SK-N-SH (cell line): ENCODE measurements around the gene LRFN3. TPM values are rescaled to one million over a fixed set of nuclear protein-coding genes. Genes with fewer than 3 reads are reported as not detected.

ENCODE experiments used
- CTCF ChIA-PET: fragments of 300-600, 350-600 bp; formaldehyde crosslinking; extraction: SDS; loops from one replicate; lab custom pipeline; 2021; lab: Yijun Ruan, JAX
- POLR2A ChIA-PET: fragments of 350-600 bp; sonication (Branson Sonifier 250); formaldehyde crosslinking; extraction: SDS; loops from one replicate; lab custom pipeline; 2020; ENCODE audit warnings: antibody characterized with exemption, inconsistent platforms; lab: Yijun Ruan, JAX
- DNase-seq: peaks from one replicate; pipeline ENCODE4 v3.0.0; 2012
- H2AFZ ChIP-seq: fragments of 200-600 bp; sonication (generic); 2 replicates; pipeline ENCODE4 v1.8.1; 2016; ENCODE audit warnings: antibody characterized with exemption, mild to moderate bottlenecking, low read depth
- H3F3A ChIP-seq: fragments of 200-600 bp; sonication (generic); replicated peaks from 2 replicates; pipeline ENCODE3; 2016; ENCODE audit warnings: antibody characterized with exemption, mild to moderate bottlenecking; ENCODE audit not compliant: insufficient read depth
- H3K27ac ChIP-seq, 2 experiments: fragments of 200-500 bp in 1 of 2; fragments of 200-600 bp in 1 of 2; sonication (Bioruptor generic) in 1 of 2; sonication (generic), shearing (Covaris generic) in 1 of 2; 2 replicates each; pipeline versions ENCODE4 v1.5.1 to v1.6.1; 2014 to 2016; ENCODE audit warnings: low read depth in 2 of 2, inconsistent platforms in 1 of 2, low read length in 1 of 2, mild to moderate bottlenecking in 1 of 2, mixed read lengths in 1 of 2
- H3K27me3 ChIP-seq: fragments of 200-600 bp; sonication (generic), shearing (Covaris generic); 2 replicates; pipeline ENCODE4 v1.6.1; 2016; ENCODE audit warnings: mixed run types; ENCODE audit not compliant: insufficient read depth
- H3K36me3 ChIP-seq, 2 experiments: fragments of 200-500 bp in 1 of 2; fragments of 200-600 bp in 1 of 2; sonication (Bioruptor generic) in 1 of 2; sonication (generic) in 1 of 2; replicated peaks in 1 of 2; 2 replicates each; pipeline versions ENCODE3 to v1.5.1; 2014 to 2016; ENCODE audit warnings: low read length in 1 of 2, mild to moderate bottlenecking in 1 of 2; ENCODE audit not compliant: insufficient read depth in 2 of 2, control insufficient read depth in 1 of 2
- H3K4me1 ChIP-seq, 2 experiments: fragments of 200-500 bp in 1 of 2; fragments of 200-600 bp in 1 of 2; sonication (Bioruptor generic) in 1 of 2; sonication (generic), shearing (Covaris generic) in 1 of 2; 2 replicates each; pipeline versions ENCODE4 v1.5.1 to v1.6.1; 2014 to 2016; ENCODE audit warnings: low read depth in 1 of 2, low read length in 1 of 2, mixed run types in 1 of 2; ENCODE audit not compliant: insufficient read depth in 2 of 2, control insufficient read depth in 1 of 2
- H3K4me2 ChIP-seq: fragments of 200-600 bp; sonication (generic), shearing (Covaris generic); 2 replicates; pipeline ENCODE4 v1.6.1; 2017; ENCODE audit warnings: mixed run types
- H3K4me3 ChIP-seq, 2 experiments: fragments of 200-500 bp in 1 of 2; fragments of 200-600 bp in 1 of 2; sonication (Bioruptor generic) in 1 of 2; sonication (generic), shearing (Covaris generic) in 1 of 2; 2 replicates each; pipeline versions ENCODE4 v1.5.1 to v1.8.1; 2014 to 2016; ENCODE audit warnings: low read depth in 2 of 2, inconsistent platforms in 1 of 2, low read length in 1 of 2, mild to moderate bottlenecking in 1 of 2, mixed read lengths in 1 of 2, moderate library complexity in 1 of 2
- H3K79me2 ChIP-seq: fragments of 200-600 bp; sonication (generic); 2 replicates; pipeline ENCODE4 v1.8.1; 2017; ENCODE audit warnings: mild to moderate bottlenecking; ENCODE audit not compliant: insufficient read depth
- H3K9ac ChIP-seq: fragments of 200-600 bp; sonication (generic); 2 replicates; pipeline ENCODE4 v1.6.1; 2017; ENCODE audit warnings: mixed run types
- H3K9me2 ChIP-seq: fragments of 200-600 bp; sonication (generic); 2 replicates; pipeline ENCODE4 v1.6.1; 2017; ENCODE audit warnings: mixed run types
- H3K9me3 ChIP-seq: fragments of 200-600 bp; sonication (generic); 2 replicates; pipeline ENCODE4 v1.6.1; 2017; ENCODE audit warnings: mixed run types, mild to moderate bottlenecking, moderate library complexity
- H4K20me1 ChIP-seq: fragments of 200-600 bp; sonication (generic); 2 replicates; pipeline ENCODE4 v1.6.1; 2017; ENCODE audit warnings: mild to moderate bottlenecking, mixed run types; ENCODE audit not compliant: insufficient read depth
- CHD2 ChIP-seq: fragments of 150-350 bp; IDR thresholded peaks from 2 replicates; pipeline ENCODE4 v1.6.1; 2018; ENCODE audit warnings: low read length; ENCODE audit not compliant: partially characterized antibody
- ELF1 ChIP-seq: IDR thresholded peaks from 2 replicates; pipeline ENCODE4 v1.4.0; 2012
- FOSL2 ChIP-seq: IDR thresholded peaks from 2 replicates; pipeline ENCODE4 v1.4.0; 2012; ENCODE audit warnings: low read depth, mild to moderate bottlenecking, moderate library complexity, borderline replicate concordance
- FOXJ3 ChIP-seq: sonication (generic); formaldehyde crosslinking; IDR thresholded peaks from 2 replicates; pipeline ENCODE4 v1.5.1; 2020; ENCODE audit warnings: mild to moderate bottlenecking, missing genetic modification reagents
- FOXM1 ChIP-seq: IDR thresholded peaks from 2 replicates; pipeline ENCODE4 v1.4.0; 2012; ENCODE audit warnings: low read depth, mild to moderate bottlenecking
- GATA2 ChIP-seq: sonication (generic); formaldehyde crosslinking; IDR thresholded peaks from 2 replicates; pipeline ENCODE4 v1.5.0; 2020; ENCODE audit warnings: mild to moderate bottlenecking, missing genetic modification reagents
- JUND ChIP-seq: IDR thresholded peaks from 2 replicates; pipeline ENCODE4 v1.4.0; 2012
- MXI1 ChIP-seq: IDR thresholded peaks from 2 replicates; pipeline ENCODE4 v1.6.1; 2012; ENCODE audit warnings: mild to moderate bottlenecking, low read depth, low read length, improper control_type of control experiment
- NFIC ChIP-seq: IDR thresholded peaks from 2 replicates; pipeline ENCODE4 v1.4.0; 2012; ENCODE audit warnings: borderline replicate concordance
- NRF1 ChIP-seq: IDR thresholded peaks from 2 replicates; pipeline ENCODE4 v1.6.1; 2012; ENCODE audit warnings: low read depth, mild to moderate bottlenecking, low read length
- POLR2AphosphoS5 ChIP-seq: IDR thresholded peaks from 2 replicates; pipeline ENCODE4 v1.6.1; 2012; ENCODE audit warnings: low read depth, low read length
- RFX5 ChIP-seq: IDR thresholded peaks from 2 replicates; pipeline ENCODE4 v1.6.1; 2012; ENCODE audit warnings: mild to moderate bottlenecking, improper control_type of control experiment, low read length
- TCF12 ChIP-seq: IDR thresholded peaks from 2 replicates; pipeline ENCODE4 v1.4.0; 2012
- YY1 ChIP-seq: IDR thresholded peaks from 2 replicates; pipeline ENCODE4 v1.4.0; 2012; ENCODE audit warnings: low read depth, mild to moderate bottlenecking
- WGBS: methylation state at CpG from one replicate; pipeline ENCODE4 v1.1.6; 2017; ENCODE audit warnings: low lambda C conversion rate; 5-methylcytosine and 5-hydroxymethylcytosine counted together
- polyA plus RNA-seq, 3 experiments: library from polyadenylated mRNA; depleted of rRNA; stranded (reverse); fragments of >200 nt; gene quantifications; 2 replicates each; pipeline ENCODE4 v1.2.3, GENCODE V29; 2012
- TF ChIP-seq, protein P1 (sequence below): fragments of 150-350 bp; IDR thresholded peaks from 2 replicates; pipeline ENCODE4 v1.6.1; 2017; ENCODE audit warnings: antibody characterized with exemption, low read length, low read depth, borderline replicate concordance
- TF ChIP-seq, protein P2 (sequence below): IDR thresholded peaks from 2 replicates; pipeline ENCODE4 v1.4.0; 2012; ENCODE audit warnings: low read depth, borderline replicate concordance
- TF ChIP-seq, protein P3 (sequence below): IDR thresholded peaks from 2 replicates; pipeline ENCODE4; 2012
- TF ChIP-seq, protein P4 (sequence below): IDR thresholded peaks from 2 replicates; pipeline ENCODE4 v1.4.0; 2012; ENCODE audit warnings: low read depth, borderline replicate concordance

The LRFN3 gene
- polyA plus RNA-seq, 1 of the 3 experiments (the other 2 are of a cell fraction) = 5.4 TPM

DNA sequence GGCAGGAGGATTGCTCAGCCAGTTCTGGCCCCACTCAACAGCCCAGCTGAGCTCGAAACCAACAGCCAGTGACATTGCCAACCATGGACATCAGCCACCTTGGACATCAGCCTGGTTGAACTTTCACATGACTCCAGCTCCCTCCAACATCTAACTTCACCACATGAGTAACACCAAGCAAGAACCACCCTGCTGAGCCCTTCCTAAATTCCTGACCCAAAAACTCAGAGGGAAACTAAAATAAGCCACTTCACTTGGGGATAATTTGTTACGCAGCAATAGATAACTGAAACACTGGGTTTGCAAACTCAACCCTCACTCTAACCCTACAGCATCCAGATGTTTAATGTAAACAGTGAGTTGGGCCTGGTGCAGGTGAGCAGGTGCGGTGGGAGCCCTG lies 10.7 kb upstream of the LRFN3 start:
- Histone ChIP-seq H3K4me2 (no peak overlapping the region), H3K4me1 (no peaks in the 10 kb centered on the region), H3K9me3 (no peaks in the 10 kb centered on the region), H3K27me3 (no peaks in the 10 kb centered on the region; the same call in 1 of the 2 replicates), H3K36me3 (no peaks in the 10 kb centered on the region), H3K79me2 (no peaks in the 10 kb centered on the region), H3K4me3 (no peak overlapping the region), H3K9me2 (no peaks in the 10 kb centered on the region), H2AFZ (no peak overlapping the region), H3F3A (no peaks in the 10 kb centered on the region), H3K9ac (no peak overlapping the region), H3K27ac (no peak overlapping the region), H4K20me1 (no peaks in the 10 kb centered on the region)
- ChIA-PET CTCF (interaction anchor here (0.9 kb wide), 1 partner anchor 106 kb away, joined by 3 read pairs; no protein-coding TSS in a partner anchor), POLR2A (no interaction called here)
- 63% methylated on average over 3 of the region's 3 CpGs for WGBS
- DNase-seq = no peak
- no peak for TF ChIP-seq CHD2
- no peak for TF ChIP-seq GATA2 (CRISPR knock-in tag)
- TF ChIP-seq, protein P1, sequence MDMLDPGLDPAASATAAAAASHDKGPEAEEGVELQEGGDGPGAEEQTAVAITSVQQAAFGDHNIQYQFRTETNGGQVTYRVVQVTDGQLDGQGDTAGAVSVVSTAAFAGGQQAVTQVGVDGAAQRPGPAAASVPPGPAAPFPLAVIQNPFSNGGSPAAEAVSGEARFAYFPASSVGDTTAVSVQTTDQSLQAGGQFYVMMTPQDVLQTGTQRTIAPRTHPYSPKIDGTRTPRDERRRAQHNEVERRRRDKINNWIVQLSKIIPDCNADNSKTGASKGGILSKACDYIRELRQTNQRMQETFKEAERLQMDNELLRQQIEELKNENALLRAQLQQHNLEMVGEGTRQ = no peak
- no peak for TF ChIP-seq FOXJ3
- TF ChIP-seq YY1 = no peak
- TF ChIP-seq, protein P2, sequence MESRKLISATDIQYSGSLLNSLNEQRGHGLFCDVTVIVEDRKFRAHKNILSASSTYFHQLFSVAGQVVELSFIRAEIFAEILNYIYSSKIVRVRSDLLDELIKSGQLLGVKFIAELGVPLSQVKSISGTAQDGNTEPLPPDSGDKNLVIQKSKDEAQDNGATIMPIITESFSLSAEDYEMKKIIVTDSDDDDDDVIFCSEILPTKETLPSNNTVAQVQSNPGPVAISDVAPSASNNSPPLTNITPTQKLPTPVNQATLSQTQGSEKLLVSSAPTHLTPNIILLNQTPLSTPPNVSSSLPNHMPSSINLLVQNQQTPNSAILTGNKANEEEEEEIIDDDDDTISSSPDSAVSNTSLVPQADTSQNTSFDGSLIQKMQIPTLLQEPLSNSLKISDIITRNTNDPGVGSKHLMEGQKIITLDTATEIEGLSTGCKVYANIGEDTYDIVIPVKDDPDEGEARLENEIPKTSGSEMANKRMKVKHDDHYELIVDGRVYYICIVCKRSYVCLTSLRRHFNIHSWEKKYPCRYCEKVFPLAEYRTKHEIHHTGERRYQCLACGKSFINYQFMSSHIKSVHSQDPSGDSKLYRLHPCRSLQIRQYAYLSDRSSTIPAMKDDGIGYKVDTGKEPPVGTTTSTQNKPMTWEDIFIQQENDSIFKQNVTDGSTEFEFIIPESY = no peak

DNA sequence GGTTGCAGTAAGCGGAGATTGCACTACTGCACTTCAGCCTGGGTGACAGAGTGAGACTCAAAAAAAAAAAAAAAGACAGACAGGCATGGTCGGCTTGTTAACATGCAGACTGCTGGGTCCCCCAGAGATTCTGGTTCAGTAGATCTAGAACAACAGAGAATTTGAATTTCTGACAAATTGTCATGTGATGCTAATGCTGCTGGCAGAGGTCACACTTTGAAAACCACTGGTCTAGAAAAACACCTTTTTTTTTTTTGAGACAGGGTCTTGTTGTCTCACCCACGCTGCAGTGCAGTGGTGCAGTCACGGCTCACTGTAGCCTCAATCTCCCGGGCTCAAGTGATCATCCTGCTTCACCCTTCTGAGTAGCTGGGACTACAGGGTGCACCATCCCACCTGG lies 7.7 kb upstream of the LRFN3 start:
- no peak for DNase-seq
- Histone ChIP-seq H3K4me3 (no peak overlapping the region), H3K79me2 (no peaks in the 10 kb centered on the region), H4K20me1 (no peaks in the 10 kb centered on the region), H3K27me3 (no peaks in the 10 kb centered on the region; the same call in 1 of the 2 replicates), H3K4me1 (peaks cover 3% of the 10 kb centered on the region in 2 experiments; a peak in 3 of 4 replicates), H3K4me2 (no peak overlapping the region), H3K36me3 (no peaks in the 10 kb centered on the region), H3K9me3 (no peaks in the 10 kb centered on the region), H3K9me2 (no peaks in the 10 kb centered on the region), H3K9ac (no peak overlapping the region), H3K27ac (no peak overlapping the region), H3F3A (no peaks in the 10 kb centered on the region), H2AFZ (no peak overlapping the region)
- TF ChIP-seq POLR2AphosphoS5 = no peak
- TF ChIP-seq, protein P3, sequence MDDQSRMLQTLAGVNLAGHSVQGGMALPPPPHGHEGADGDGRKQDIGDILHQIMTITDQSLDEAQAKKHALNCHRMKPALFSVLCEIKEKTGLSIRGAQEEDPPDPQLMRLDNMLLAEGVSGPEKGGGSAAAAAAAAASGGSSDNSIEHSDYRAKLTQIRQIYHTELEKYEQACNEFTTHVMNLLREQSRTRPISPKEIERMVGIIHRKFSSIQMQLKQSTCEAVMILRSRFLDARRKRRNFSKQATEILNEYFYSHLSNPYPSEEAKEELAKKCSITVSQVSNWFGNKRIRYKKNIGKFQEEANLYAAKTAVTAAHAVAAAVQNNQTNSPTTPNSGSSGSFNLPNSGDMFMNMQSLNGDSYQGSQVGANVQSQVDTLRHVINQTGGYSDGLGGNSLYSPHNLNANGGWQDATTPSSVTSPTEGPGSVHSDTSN = no peak
- no peak for TF ChIP-seq RFX5
- no peak for TF ChIP-seq FOXJ3
- TF ChIP-seq, protein P1 = no peak
- TF ChIP-seq FOSL2 = no peak
- TF ChIP-seq GATA2 (CRISPR knock-in tag) = no peak
- TF ChIP-seq, protein P4, sequence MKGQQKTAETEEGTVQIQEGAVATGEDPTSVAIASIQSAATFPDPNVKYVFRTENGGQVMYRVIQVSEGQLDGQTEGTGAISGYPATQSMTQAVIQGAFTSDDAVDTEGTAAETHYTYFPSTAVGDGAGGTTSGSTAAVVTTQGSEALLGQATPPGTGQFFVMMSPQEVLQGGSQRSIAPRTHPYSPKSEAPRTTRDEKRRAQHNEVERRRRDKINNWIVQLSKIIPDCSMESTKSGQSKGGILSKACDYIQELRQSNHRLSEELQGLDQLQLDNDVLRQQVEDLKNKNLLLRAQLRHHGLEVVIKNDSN = no peak
- TF ChIP-seq NRF1 = no peak
- TF ChIP-seq ELF1 = no peak
- no peak for TF ChIP-seq NFIC
- no peak for TF ChIP-seq JUND
- TF ChIP-seq FOXM1 = no peak
- no peak for TF ChIP-seq MXI1
- no peak for TF ChIP-seq TCF12
- TF ChIP-seq, protein P2 = no peak
- ChIA-PET POLR2A (no interaction called here), CTCF (no interaction called here)
- 59% methylated on average over 5 of the region's 5 CpGs for whole genome bisulfite sequencing
